AG10803 (cell line): Measurements from ENCODE around the gene ARR3.
A peak's percentile ranks its signal among the peaks of the same experiment; 100 is the strongest.

Experiments
- DNase-seq: peaks from one replicate; pipeline ENCODE4 v3.0.0; 2010; ENCODE audit warnings: low read depth
- H3K4me3 ChIP-seq: 2 replicates; pipeline ENCODE4 v1.5.1; 2011; ENCODE audit warnings: mild to moderate bottlenecking, low read length, control low read depth
- TF ChIP-seq, protein P1 (sequence below): conservative IDR thresholded peaks from 2 replicates; pipeline ENCODE4 v1.5.1; 2011; ENCODE audit warnings: mild to moderate bottlenecking, low read length, control low read depth, inconsistent platforms

The ARR3 gene

DNA sequence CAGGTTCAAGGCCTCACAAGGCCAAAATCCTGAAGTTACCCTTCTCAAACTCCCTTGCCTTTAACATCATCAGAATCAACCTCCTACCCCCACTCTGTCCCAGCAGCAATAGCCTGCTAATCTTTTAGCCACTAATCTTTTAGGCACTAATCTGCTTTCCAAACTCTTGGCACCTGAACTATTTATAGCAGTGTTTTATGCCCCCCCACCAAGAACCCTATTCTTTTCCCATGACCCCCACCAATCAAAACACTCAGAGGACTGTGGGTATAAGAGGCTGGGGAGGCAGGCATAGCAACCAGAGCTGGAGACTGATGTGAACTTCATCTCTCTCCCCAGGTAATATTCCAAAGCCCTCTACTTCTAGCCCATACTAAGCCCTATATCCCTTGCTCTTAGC, at the start of gene ARR3:
Gene ARR3 (plus strand): TSS at position 301 of the 400 bp plus-strand sequence. CDS start 1,052 bp downstream, outside the sequence.
- no peak for DNase-seq
- TF ChIP-seq, protein P1, sequence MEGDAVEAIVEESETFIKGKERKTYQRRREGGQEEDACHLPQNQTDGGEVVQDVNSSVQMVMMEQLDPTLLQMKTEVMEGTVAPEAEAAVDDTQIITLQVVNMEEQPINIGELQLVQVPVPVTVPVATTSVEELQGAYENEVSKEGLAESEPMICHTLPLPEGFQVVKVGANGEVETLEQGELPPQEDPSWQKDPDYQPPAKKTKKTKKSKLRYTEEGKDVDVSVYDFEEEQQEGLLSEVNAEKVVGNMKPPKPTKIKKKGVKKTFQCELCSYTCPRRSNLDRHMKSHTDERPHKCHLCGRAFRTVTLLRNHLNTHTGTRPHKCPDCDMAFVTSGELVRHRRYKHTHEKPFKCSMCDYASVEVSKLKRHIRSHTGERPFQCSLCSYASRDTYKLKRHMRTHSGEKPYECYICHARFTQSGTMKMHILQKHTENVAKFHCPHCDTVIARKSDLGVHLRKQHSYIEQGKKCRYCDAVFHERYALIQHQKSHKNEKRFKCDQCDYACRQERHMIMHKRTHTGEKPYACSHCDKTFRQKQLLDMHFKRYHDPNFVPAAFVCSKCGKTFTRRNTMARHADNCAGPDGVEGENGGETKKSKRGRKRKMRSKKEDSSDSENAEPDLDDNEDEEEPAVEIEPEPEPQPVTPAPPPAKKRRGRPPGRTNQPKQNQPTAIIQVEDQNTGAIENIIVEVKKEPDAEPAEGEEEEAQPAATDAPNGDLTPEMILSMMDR: no peak
- H3K4me3 ChIP-seq: no peak within 1 kb of the TSS

DNA sequence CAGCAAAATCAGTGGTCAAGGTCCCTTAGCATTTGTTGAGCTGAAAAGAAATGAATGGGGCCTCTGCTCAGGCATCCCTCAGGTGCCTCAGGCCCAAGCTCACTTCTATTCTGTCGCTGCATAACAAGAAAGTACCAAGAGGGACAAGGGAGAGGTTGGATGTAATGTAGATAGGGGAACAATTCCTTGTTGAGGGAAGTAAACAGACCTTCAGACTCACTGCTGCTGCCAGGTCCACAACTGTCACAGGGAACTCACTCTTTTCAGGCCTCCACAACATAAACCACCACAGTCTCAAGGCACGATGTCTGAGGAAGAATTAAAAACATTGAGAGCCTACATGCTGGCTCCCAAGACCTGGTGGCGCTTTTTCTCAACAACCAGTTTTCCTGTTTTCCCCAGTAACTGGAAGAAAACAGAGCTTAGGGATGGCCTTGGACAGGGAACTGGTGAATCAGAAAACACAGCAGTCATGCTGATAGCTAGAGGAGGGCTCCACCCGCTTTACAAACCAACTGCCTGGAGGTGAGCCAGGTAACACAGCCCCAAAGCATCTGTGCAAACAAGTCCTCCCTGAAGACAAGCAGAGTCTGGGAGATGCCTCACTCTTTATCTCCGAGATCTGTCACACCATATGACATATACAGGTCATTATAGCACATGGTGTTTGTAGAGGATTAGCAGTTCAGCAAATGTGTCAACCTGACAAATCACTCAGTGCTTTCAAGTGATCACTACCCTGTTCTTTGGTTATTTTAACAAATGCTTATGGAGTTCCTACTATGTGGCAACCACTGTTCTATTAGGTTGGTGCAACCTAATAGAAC, 48.0 kb upstream of the ARR3 start:
- peak; percentile 13 for DNase-seq
- H3K4me3 ChIP-seq: no peak overlapping the region
- TF ChIP-seq, protein P1: no peak

DNA sequence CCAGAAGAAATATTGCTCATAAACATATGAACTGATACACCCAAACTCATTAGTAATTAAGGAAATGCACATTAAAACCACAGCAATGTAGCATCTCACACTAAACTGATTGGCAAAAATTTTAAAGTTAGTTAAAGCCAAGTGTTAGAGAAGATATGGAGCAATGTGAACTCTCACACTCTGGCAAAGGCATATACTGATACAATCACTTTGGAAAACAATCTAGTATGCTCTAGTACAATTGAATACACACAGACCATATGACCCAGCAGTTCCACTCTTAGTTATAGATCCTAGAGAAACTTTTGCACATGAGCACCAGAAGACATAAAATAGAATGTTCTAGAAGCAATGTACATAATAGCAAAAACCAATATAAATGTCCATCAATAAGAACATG, 42.1 kb upstream of the ARR3 start:
- TF ChIP-seq, protein P1: no peak

DNA sequence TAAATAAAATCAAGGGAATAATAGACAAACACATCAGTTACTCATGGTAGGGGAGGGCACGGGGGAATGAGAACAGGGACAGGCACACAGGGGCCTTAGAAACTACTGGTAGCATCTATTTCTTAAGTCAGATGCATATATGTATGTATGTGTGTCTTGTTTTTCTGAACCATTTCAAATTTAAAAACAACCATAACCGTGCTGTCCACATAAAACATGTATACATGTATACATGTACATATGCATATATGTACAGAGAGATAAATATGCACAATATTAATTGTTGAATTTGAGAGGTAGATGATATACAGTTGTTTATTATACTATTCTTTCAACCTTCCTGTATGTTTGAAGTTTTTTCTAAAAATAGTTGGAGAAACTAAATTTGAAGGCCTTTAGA, 41.4 kb upstream of the ARR3 start:
- TF ChIP-seq, protein P1: no peak
- H3K4me3 ChIP-seq: no peak overlapping the region
- DNase-seq: no peak

More for the DNA sequence above, 42.1 kb upstream of the ARR3 start:
- H3K4me3 ChIP-seq: no peak overlapping the region
- no peak for DNase-seq

DNA sequence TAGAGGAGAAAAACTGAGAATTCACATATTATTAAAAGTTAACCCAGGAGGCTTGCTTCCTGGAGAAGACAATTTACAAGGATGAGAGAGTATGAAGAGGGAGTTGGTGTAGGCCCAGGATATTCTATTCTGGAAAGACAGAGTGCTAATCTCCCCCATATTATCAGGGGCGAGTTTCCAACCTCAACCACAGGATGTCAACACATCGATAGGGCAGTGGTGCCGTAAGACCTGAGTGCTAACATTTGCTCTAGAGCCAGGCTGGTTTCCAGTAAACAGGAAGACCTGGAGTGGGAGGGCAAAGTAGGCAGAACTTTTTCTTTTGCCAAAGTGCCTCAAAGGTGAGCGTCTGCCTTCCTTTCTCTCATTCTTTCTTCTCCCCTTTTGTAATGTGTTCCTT, 36.5 kb upstream of the ARR3 start:
- DNase-seq: no peak
- TF ChIP-seq, protein P1: no peak
- no peak overlapping the region for H3K4me3 ChIP-seq

DNA sequence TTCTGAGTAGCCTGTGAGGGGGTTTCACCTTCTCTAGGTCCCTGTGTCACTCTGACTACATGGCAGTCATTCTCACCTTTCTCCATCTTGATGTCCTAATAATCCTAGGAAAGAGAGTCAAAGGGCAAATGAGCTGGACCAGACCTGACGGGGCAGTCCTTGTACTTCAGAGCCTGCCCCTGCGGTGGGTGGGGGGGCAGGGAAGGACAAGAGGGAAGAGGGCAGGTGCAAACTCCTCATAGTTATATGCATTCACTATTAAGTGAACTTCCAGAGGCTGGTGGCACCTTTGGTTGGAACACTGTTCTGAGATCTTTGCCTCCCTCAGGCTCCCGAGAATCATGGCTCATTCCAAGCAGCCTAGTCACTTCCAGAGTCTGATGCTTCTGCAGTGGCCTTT, 33.8 kb upstream of the ARR3 start, which contains the start of gene AWAT1:
Gene AWAT1 (plus strand): TSS at position 301 of the 400 bp plus-strand sequence. CDS start 41 bp downstream, at position 342.
- TF ChIP-seq, protein P1: no peak
- H3K4me3 ChIP-seq: no peak within 1 kb of the TSS
- DNase-seq: no peak

DNA sequence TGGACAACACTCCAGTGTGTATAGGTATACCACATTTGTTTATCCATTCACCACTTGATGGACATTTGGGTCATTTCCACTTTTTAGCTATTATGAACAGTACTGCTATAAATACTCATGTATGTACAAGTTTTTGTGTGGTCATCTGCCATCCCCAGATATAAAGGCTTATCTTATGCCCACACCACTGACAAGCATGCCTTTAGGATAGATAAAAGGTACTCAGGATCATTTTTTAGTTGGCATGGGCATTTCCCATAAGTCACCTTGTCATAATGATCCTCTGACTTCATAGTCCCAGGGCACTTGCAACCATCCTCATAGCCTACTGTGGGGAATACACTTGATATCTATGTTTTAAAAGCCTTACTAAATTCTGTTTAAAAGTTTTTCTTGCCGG, 27.4 kb upstream of the ARR3 start:
- TF ChIP-seq, protein P1: no peak
- H3K4me3 ChIP-seq: no peak overlapping the region
- no peak for DNase-seq
